Smooth muscle cell (in vitro differentiated cells): Measurements from ENCODE around the gene OSBPL9. TPM values are rescaled to one million over a fixed set of nuclear protein-coding genes. Genes with fewer than 3 reads are reported as not detected.

Source experiments
- DNase-seq: peaks from one replicate; lab custom pipeline; 2025; ENCODE audit not compliant: unreplicated experiment; lab: John Stamatoyannopoulos, UW
- H2AFZ ChIP-seq: fragments of 200-600 bp; sonication (generic); 2 replicates; pipeline ENCODE4 v1.6.0; 2016; ENCODE audit warnings: antibody characterized with exemption, low read depth, mild to moderate bottlenecking
- H3F3A ChIP-seq: fragments of 200-600 bp; sonication (generic); 2 replicates; pipeline ENCODE4 v1.6.0; 2017; ENCODE audit warnings: antibody characterized with exemption, low read depth
- H3K27ac ChIP-seq: fragments of 200-600 bp; sonication (generic); 2 replicates; pipeline ENCODE4 v1.5.1; 2016; ENCODE audit warnings: low read depth, mild to moderate bottlenecking
- H3K27me3 ChIP-seq: fragments of 200-600 bp; sonication (generic); 2 replicates; pipeline ENCODE4 v1.6.1; 2016; ENCODE audit warnings: low read depth, mild to moderate bottlenecking
- H3K36me3 ChIP-seq: fragments of 200-600 bp; sonication (generic); 2 replicates; pipeline ENCODE4 v1.5.1; 2016; ENCODE audit warnings: low read depth
- H3K4me1 ChIP-seq: fragments of 200-600 bp; sonication (generic); 2 replicates; pipeline ENCODE4 v1.5.1; 2016; ENCODE audit warnings: low read depth
- H3K4me2 ChIP-seq: fragments of 200-600 bp; sonication (generic); 2 replicates; pipeline ENCODE4 v1.6.0; 2016; ENCODE audit warnings: mild to moderate bottlenecking
- H3K4me3 ChIP-seq: fragments of 200-600 bp; sonication (generic); 2 replicates; pipeline ENCODE4 v1.5.1; 2016; ENCODE audit warnings: mild to moderate bottlenecking
- H3K79me2 ChIP-seq: fragments of 200-600 bp; sonication (generic); 2 replicates; pipeline ENCODE4 v1.6.0; 2016; ENCODE audit warnings: low read depth, mild to moderate bottlenecking
- H3K9ac ChIP-seq: fragments of 200-600 bp; sonication (generic); 2 replicates; pipeline ENCODE4 v1.6.0; 2016; ENCODE audit warnings: low read depth
- H3K9me3 ChIP-seq: fragments of 200-600 bp; sonication (generic); replicated peaks from 2 replicates; pipeline ENCODE4 v1.5.1; 2016; ENCODE audit warnings: low read depth
- H4K20me1 ChIP-seq: fragments of 200-600 bp; sonication (generic); 2 replicates; pipeline ENCODE4 v1.6.0; 2016; ENCODE audit warnings: low read depth
- CTCF ChIP-seq: fragments of 200-600 bp; sonication (generic); IDR thresholded peaks from 2 replicates; pipeline ENCODE4 v1.5.1; 2017; ENCODE audit warnings: borderline replicate concordance, mild to moderate bottlenecking, antibody characterized with exemption; ENCODE audit not compliant: insufficient read depth, poor library complexity, severe bottlenecking
- WGBS: methylation state at CpG from one replicate; pipeline ENCODE4 v1.1.7; 2016; ENCODE audit warnings: low lambda C conversion rate; 5-methylcytosine and 5-hydroxymethylcytosine counted together
- polyA plus RNA-seq: library from polyadenylated mRNA; unstranded; fragments of >200 nt; fragmentation: Nextera tagmentation; extraction: Ambion mirVana; gene quantifications from 2 replicates; pipeline ENCODE4 v1.2.1, GENCODE V29; 2016
- total RNA-seq: library from RNA; depleted of rRNA; stranded (reverse); fragments of >200 nt; gene quantifications from 2 replicates; pipeline ENCODE4 v1.2.3, GENCODE V29; 2014

Gene OSBPL9
- total and polyA plus RNA-seq, 2 experiments from 2014 or later = 66.7 to 112 TPM

DNA sequence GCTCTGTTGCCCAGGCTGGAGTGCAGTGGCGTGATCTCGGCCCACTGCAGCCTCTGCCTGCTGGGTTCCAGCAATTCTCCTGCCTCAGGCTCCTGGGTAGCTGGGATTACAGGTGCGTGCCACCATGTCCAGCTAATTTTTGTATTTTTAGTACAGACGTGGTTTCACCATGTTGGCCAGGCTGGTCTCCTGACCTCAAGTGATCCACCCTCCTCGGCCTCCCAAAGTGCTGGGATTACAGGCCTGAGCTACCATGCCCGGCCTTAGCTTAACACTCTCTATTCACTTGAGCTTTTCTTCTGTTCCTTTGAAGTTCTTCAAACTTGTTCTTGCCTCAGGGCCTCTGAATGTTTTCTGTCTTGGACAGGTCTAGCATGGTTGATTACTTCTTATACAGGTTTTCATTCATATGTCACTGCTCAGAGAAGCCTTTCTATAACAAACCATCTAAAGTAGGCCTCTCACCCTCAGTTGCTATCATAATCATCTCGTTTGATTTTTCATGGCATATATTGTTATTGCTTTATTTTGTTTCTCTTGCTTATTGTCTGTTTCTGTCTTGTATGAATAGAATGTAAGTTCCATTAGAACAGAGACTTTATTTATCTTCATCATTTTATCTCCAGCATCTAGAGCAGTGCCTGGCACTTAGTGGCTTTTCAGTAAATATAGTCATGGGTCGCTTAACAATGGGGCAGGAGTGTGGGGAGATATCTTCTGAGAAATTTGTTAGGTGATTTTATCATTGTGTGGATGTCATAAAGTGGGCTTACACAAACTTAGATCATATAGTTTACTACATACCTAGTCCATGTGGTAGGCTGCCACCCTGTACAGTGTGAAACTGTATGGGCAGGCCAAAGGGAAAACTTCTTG lies 12.1 kb downstream of the OSBPL9 start:
- Histone ChIP-seq H4K20me1 (peaks cover 84% of the 10 kb centered on the region), H3K36me3 (no peaks in the 10 kb centered on the region), H3K9ac (no peak overlapping the region), H3K79me2 (peaks cover 79% of the 10 kb centered on the region), H3K9me3 (no peaks in the 10 kb centered on the region), H3K27me3 (no peaks in the 10 kb centered on the region), H3F3A (peaks cover 2% of the 10 kb centered on the region), H2AFZ (no peak overlapping the region), H3K4me3 (no peak overlapping the region), H3K4me1 (no peaks in the 10 kb centered on the region), H3K4me2 (no peak overlapping the region), H3K27ac (peak overlapping the region; percentile 46)
- no peak for DNase-seq
- WGBS = 72% methylated on average over 8 of the region's 8 CpGs
- no peak for TF ChIP-seq CTCF

DNA sequence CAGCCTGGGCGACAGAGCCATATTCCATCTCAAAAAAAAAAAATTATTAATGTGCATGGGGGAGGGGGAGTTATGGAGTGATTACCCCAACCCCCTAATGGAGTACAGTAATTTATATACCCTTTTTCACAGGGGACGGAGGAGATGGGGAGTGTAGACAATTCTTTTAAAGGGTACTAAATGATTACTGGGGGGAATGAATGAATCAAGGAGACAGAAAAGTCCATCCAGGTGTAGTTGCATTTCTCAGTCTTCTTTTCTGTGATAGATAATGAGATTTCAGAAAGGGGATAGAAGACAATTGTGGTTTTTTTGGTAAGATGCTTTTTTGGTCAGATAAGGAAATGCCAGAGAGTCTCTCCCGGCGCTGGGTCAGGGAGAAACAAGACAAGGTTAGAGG lies 13.0 kb downstream of the OSBPL9 start:
- DNase-seq = no peak
- H2AFZ ChIP-seq = no peak overlapping the region
- peaks cover 69% of the 10 kb centered on the region for H3K79me2 ChIP-seq
- no peak overlapping the region for H3K27ac ChIP-seq
- no peaks in the 10 kb centered on the region for H3K36me3 ChIP-seq
- no peak overlapping the region for H3K4me3 ChIP-seq
- H3K9ac ChIP-seq = no peak overlapping the region
- H3K9me3 ChIP-seq = no peaks in the 10 kb centered on the region
- no peaks in the 10 kb centered on the region for H3K4me1 ChIP-seq
- peaks cover 91% of the 10 kb centered on the region for H4K20me1 ChIP-seq
- TF ChIP-seq CTCF = no peak
- no peak overlapping the region for H3K4me2 ChIP-seq
- no peaks in the 10 kb centered on the region for H3F3A ChIP-seq
- H3K27me3 ChIP-seq = no peaks in the 10 kb centered on the region
- 85% methylated on average over 4 of the region's 4 CpGs for WGBS

- Histone ChIP-seq H3K4me1 (no peaks in the 10 kb centered on the region), H2AFZ (no peak overlapping the region), H3K9ac (no peak overlapping the region), H3K27ac (no peak overlapping the region), H3K9me3 (no peaks in the 10 kb centered on the region), H3K4me2 (no peak overlapping the region), H3K79me2 (peaks cover 64% of the 10 kb centered on the region), H3K36me3 (no peaks in the 10 kb centered on the region), H3K4me3 (no peak overlapping the region), H4K20me1 (peaks cover 94% of the 10 kb centered on the region), H3F3A (no peaks in the 10 kb centered on the region), H3K27me3 (no peaks in the 10 kb centered on the region)
- DNase-seq = no peak
- TF ChIP-seq CTCF = no peak
- WGBS = 91% methylated on average over 3 of the region's 3 CpGs
These were observed 13.5 kb downstream of the OSBPL9 start for GRCh38 chr1:51630393-51630792.

GRCh38 chr1:51630922-51631321 lies 14.0 kb downstream of the OSBPL9 start:
- Histone ChIP-seq H3K27ac (no peak overlapping the region), H2AFZ (no peak overlapping the region), H3K79me2 (peaks cover 59% of the 10 kb centered on the region), H3K9me3 (no peaks in the 10 kb centered on the region), H3F3A (peaks cover 4% of the 10 kb centered on the region), H3K4me3 (no peak overlapping the region), H3K36me3 (no peaks in the 10 kb centered on the region), H3K4me1 (no peaks in the 10 kb centered on the region), H4K20me1 (peaks cover 94% of the 10 kb centered on the region), H3K27me3 (no peaks in the 10 kb centered on the region), H3K9ac (no peak overlapping the region), H3K4me2 (no peak overlapping the region)
- no peak for TF ChIP-seq CTCF
- DNase-seq = no peak
- WGBS = 94% methylated on average over 3 of the region's 3 CpGs
